Osteoblast (primary cell): ENCODE measurements around the gene COQ8B. TPM values are rescaled to one million over a fixed set of nuclear protein-coding genes. Genes with fewer than 3 reads are reported as not detected.
A peak's percentile ranks its signal among the peaks of the same experiment; 100 is the strongest.

ENCODE experiments used
- DNase-seq: peaks from one replicate; pipeline ENCODE4 v3.0.0; 2011; ENCODE audit warnings: low spot score, mixed read lengths; ENCODE audit not compliant: insufficient read length; ENCODE audit errors: missing footprints
- H2AFZ ChIP-seq: 2 replicates; pipeline ENCODE4 v1.6.0; 2011; ENCODE audit warnings: mild to moderate bottlenecking, low read length
- H3K27ac ChIP-seq: 2 replicates; pipeline ENCODE4 v1.5.1; 2011; ENCODE audit warnings: mild to moderate bottlenecking, low read depth, low read length, moderate library complexity
- H3K27me3 ChIP-seq: 2 replicates; pipeline ENCODE4 v1.6.0; 2012; ENCODE audit warnings: mild to moderate bottlenecking, control low read depth, inconsistent platforms, low read length, moderate library complexity; ENCODE audit not compliant: insufficient read depth
- H3K36me3 ChIP-seq: 2 replicates; pipeline ENCODE4 v1.5.1; 2011; ENCODE audit warnings: mild to moderate bottlenecking, low read length, control low read depth, moderate library complexity; ENCODE audit not compliant: insufficient read depth
- H3K4me1 ChIP-seq: 2 replicates; pipeline ENCODE4 v1.5.1; 2011; ENCODE audit warnings: mild to moderate bottlenecking, low read length, control low read depth, moderate library complexity; ENCODE audit not compliant: insufficient read depth
- H3K4me2 ChIP-seq: 2 replicates; pipeline ENCODE4 v1.6.0; 2011; ENCODE audit warnings: mild to moderate bottlenecking, low read length; ENCODE audit not compliant: insufficient read depth
- H3K4me3 ChIP-seq: fragments of 200-600 bp; sonication (generic); 3 replicates; pipeline ENCODE4 v1.5.1; 2012; ENCODE audit warnings: mild to moderate bottlenecking, low read length, inconsistent platforms; ENCODE audit not compliant: insufficient read depth
- H3K79me2 ChIP-seq: 2 replicates; pipeline ENCODE4 v1.6.0; 2012; ENCODE audit warnings: mild to moderate bottlenecking, low read length, control low read depth, inconsistent platforms; ENCODE audit not compliant: insufficient read depth
- H3K9me3 ChIP-seq: 2 replicates; pipeline ENCODE4 v1.5.1; 2011; ENCODE audit warnings: low read depth, low read length, control low read depth
- H4K20me1 ChIP-seq: 2 replicates; pipeline ENCODE4 v1.6.0; 2012; ENCODE audit warnings: mild to moderate bottlenecking, low read length, control low read depth; ENCODE audit not compliant: insufficient read depth
- CTCF ChIP-seq: IDR thresholded peaks from 2 replicates; pipeline ENCODE4 v1.5.1; 2011; ENCODE audit warnings: mild to moderate bottlenecking, low read depth, low read length, moderate library complexity; ENCODE audit errors: extremely low read depth
- total RNA-seq: library from RNA; depleted of rRNA; stranded (reverse); fragments of >200 nt; gene quantifications from 2 replicates; pipeline ENCODE4 v1.2.3, GENCODE V29; 2012

Gene COQ8B
- total RNA-seq, 1 donor, result 32.9 TPM

- peaks cover 15% of the 10 kb centered on the region for H4K20me1 ChIP-seq
- no peak overlapping the region for H3K4me3 ChIP-seq
- no peaks in the 10 kb centered on the region for H3K27me3 ChIP-seq
- no peak overlapping the region for H3K27ac ChIP-seq
- H3K9me3 ChIP-seq, result no peaks in the 10 kb centered on the region
- H3K36me3 ChIP-seq, result peaks cover 92% of the 10 kb centered on the region
- no peak overlapping the region for H2AFZ ChIP-seq
- TF ChIP-seq CTCF, result no peak
- DNase-seq, result peak; percentile 41
- H3K4me1 ChIP-seq, result no peaks in the 10 kb centered on the region
- no peak overlapping the region for H3K4me2 ChIP-seq
- no peaks in the 10 kb centered on the region for H3K79me2 ChIP-seq
Measured at GRCh38 chr19:40677156-40677555, 39.5 kb downstream of the COQ8B start.

GRCh38 chr19:40674291-40674690 lies 42.4 kb downstream of the COQ8B start:
- Histone ChIP-seq H3K36me3 (peaks cover 97% of the 10 kb centered on the region), H3K9me3 (no peaks in the 10 kb centered on the region), H3K4me1 (no peaks in the 10 kb centered on the region), H3K4me2 (no peak overlapping the region), H3K27ac (no peak overlapping the region), H3K27me3 (no peaks in the 10 kb centered on the region), H3K79me2 (no peaks in the 10 kb centered on the region), H3K4me3 (no peak overlapping the region), H4K20me1 (peaks cover 24% of the 10 kb centered on the region), H2AFZ (no peak overlapping the region)
- TF ChIP-seq CTCF, result no peak
- peak; percentile 89 for DNase-seq

- Histone ChIP-seq H3K27me3 (no peaks in the 10 kb centered on the region), H4K20me1 (peaks cover 24% of the 10 kb centered on the region)
Measured at GRCh38 chr19:40673397-40673796, 43.3 kb downstream of the COQ8B start.

GRCh38 chr19:40672573-40673299 lies 44.0 kb downstream of the COQ8B start:
- Histone ChIP-seq H3K4me3 (no peak overlapping the region), H3K79me2 (no peaks in the 10 kb centered on the region), H3K4me2 (no peak overlapping the region), H3K4me1 (no peaks in the 10 kb centered on the region), H3K27ac (no peak overlapping the region), H3K9me3 (no peaks in the 10 kb centered on the region), H4K20me1 (peaks cover 24% of the 10 kb centered on the region), H3K36me3 (peaks cover 94% of the 10 kb centered on the region), H2AFZ (no peak overlapping the region), H3K27me3 (no peaks in the 10 kb centered on the region)
- TF ChIP-seq CTCF, result no peak
- DNase-seq, result peak; percentile 66

More at GRCh38 chr19:40673397-40673796, 43.3 kb downstream of the COQ8B start:
- Histone ChIP-seq H3K4me3 (no peak overlapping the region), H3K27ac (no peak overlapping the region), H3K36me3 (peaks cover 97% of the 10 kb centered on the region), H3K79me2 (no peaks in the 10 kb centered on the region), H3K9me3 (no peaks in the 10 kb centered on the region), H2AFZ (no peak overlapping the region), H3K4me1 (no peaks in the 10 kb centered on the region), H3K4me2 (no peak overlapping the region)
- TF ChIP-seq CTCF, result no peak
- peak; percentile 55 for DNase-seq
